Calu3 (cell line): ENCODE measurements around the gene HNRNPL. TPM values are rescaled to one million over a fixed set of nuclear protein-coding genes. Genes with fewer than 3 reads are reported as not detected.
A peak's percentile ranks its signal among the peaks of the same experiment; 100 is the strongest.
"Not testable (repeated sequence)": the region's sequence is repeated elsewhere in the genome, so short reads cannot be mapped to it uniquely, and the experiment has no call there.

Experiments
- BruUV-seq: library from RNA; stranded (reverse); fragments of 400-500 nt; replicated peaks from 2 replicates; lab custom pipeline; 2021; lab: Mats Ljungman, UMichigan
- CTCF ChIA-PET: fragments of 300-600 bp; sonication (Branson Sonifier 250); formaldehyde crosslinking; loops from one replicate; lab custom pipeline; 2022; ENCODE audit warnings: antibody characterized with exemption; lab: Charles Lee
- DNase-seq: peaks from one replicate; pipeline ENCODE4 v3.0.0; 2022
- H3K27ac Mint-ChIP-seq: one replicate; pipeline ENCODE4 v1.8.0; 2022; ENCODE audit warnings: mixed read lengths; ENCODE audit not compliant: unreplicated experiment
- H3K27me3 Mint-ChIP-seq: one replicate; pipeline ENCODE4 v1.8.0; 2022; ENCODE audit warnings: mixed read lengths; ENCODE audit not compliant: unreplicated experiment
- H3K36me3 Mint-ChIP-seq: one replicate; pipeline ENCODE4 v1.8.0; 2022; ENCODE audit warnings: mild to moderate bottlenecking, moderate library complexity, mixed read lengths; ENCODE audit not compliant: insufficient read depth, unreplicated experiment
- H3K4me1 Mint-ChIP-seq: one replicate; pipeline ENCODE4 v1.8.0; 2022; ENCODE audit warnings: mild to moderate bottlenecking, low read depth, mixed read lengths; ENCODE audit not compliant: unreplicated experiment
- H3K4me3 Mint-ChIP-seq: one replicate; pipeline ENCODE4 v1.8.0; 2022; ENCODE audit warnings: mild to moderate bottlenecking, low read depth, moderate library complexity, mixed read lengths; ENCODE audit not compliant: unreplicated experiment
- H3K9me3 Mint-ChIP-seq: one replicate; pipeline ENCODE4 v1.8.0; 2022; ENCODE audit warnings: low read depth, mixed read lengths; ENCODE audit not compliant: unreplicated experiment
- intact Hi-C: fragments of 100-400 bp; cut with micrococcal nuclease; formaldehyde crosslinking; loops from one replicate; pipeline ENCODE4 v1.10.0; 2022; ENCODE audit not compliant: unreplicated experiment
- total RNA-seq: library from RNA; stranded (reverse); gene quantifications from 2 replicates; pipeline ENCODE4 v1.2.3, GENCODE V29; 2022
- TF ChIP-seq, protein P1 (sequence below): fragments of 200-600 bp; IDR thresholded peaks from one replicate; pipeline ENCODE4 v1.8.0; 2022; ENCODE audit warnings: antibody characterized with exemption; ENCODE audit not compliant: unreplicated experiment

HNRNPL gene
- total RNA-seq, 1 experiment from 2014 or later, result 408 TPM

DNA sequence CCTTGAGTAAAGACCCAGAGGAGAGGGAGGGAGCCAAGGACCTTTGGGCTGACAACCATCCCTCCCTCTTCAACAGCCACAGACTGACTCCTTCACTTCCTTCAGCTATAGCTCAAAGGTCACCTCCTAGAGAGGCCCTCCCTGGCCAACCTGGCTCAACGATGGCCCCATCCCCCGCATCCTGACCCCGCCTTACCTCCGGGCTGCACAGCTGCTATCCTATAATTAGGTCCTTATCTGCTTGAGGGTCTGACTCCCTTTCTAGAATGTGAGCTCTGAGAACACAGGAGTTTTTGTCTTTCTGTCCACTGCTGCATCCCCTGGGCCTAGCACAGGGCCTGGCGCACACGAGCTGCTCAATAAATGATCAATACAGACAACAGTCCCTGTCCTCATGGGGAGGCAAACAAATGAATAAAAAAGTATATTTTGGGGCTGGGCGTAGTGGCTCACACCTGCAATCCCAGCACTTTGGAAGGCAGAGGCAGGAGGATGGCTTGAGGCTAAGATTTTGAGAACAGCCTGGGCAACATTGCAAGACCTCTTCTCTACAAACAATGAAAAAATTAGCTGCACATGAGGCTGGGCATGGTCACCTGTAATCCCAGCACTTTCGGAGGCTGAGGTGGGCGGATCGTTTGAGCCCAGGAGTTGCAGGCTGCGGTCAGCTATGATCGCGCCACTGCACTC, 30.4 kb downstream of the HNRNPL start:
- Mint-ChIP-seq H3K4me1 (peaks cover 26% of the 10 kb centered on the region), H3K27ac (peak overlapping the region; percentile 35), H3K4me3 (peak overlapping the region; percentile 17), H3K36me3 (peaks cover 64% of the 10 kb centered on the region), H3K9me3 (no peaks in the 10 kb centered on the region), H3K27me3 (no peaks in the 10 kb centered on the region)
- TF ChIP-seq, protein P1, sequence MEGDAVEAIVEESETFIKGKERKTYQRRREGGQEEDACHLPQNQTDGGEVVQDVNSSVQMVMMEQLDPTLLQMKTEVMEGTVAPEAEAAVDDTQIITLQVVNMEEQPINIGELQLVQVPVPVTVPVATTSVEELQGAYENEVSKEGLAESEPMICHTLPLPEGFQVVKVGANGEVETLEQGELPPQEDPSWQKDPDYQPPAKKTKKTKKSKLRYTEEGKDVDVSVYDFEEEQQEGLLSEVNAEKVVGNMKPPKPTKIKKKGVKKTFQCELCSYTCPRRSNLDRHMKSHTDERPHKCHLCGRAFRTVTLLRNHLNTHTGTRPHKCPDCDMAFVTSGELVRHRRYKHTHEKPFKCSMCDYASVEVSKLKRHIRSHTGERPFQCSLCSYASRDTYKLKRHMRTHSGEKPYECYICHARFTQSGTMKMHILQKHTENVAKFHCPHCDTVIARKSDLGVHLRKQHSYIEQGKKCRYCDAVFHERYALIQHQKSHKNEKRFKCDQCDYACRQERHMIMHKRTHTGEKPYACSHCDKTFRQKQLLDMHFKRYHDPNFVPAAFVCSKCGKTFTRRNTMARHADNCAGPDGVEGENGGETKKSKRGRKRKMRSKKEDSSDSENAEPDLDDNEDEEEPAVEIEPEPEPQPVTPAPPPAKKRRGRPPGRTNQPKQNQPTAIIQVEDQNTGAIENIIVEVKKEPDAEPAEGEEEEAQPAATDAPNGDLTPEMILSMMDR, result no peak
- CTCF ChIA-PET, result interaction anchor here (0.7 kb wide), 1 partner anchor 112 kb away, joined by 8 read pairs; the partner anchor contains the start of gene MRPS12
- peak; percentile 40 for DNase-seq
- intact Hi-C loops, result no loop called here
- no TSS peak for BruUV-seq

DNA sequence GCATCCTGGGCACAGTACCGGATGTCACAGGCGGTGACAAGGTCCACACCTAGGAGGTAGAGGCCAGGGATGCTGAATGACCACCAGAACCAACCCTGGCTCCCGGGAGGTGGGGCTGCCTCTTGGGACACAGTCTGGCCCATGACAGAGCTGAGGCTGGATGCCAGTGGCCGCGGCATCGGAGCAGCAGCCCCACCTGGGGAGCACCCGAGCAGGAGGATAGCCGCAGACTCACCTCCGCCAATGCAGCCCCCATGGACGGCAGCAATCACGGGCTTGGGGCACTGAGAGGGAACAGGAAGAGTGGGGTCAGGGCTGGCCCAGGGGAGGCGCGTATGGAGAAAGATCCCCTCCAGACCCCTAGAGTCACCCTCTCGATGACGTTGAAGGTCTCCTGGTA, 32.7 kb downstream of the HNRNPL start:
- CTCF ChIA-PET, result interaction anchor here (1.6 kb wide), 1 partner anchor 15 kb away, joined by 3 read pairs; the partner anchor contains the start of gene ECH1
- Mint-ChIP-seq H3K36me3 (peaks cover 76% of the 10 kb centered on the region), H3K27me3 (no peaks in the 10 kb centered on the region), H3K4me1 (peaks cover 40% of the 10 kb centered on the region), H3K27ac (peak overlapping the region; percentile 60), H3K4me3 (no peak overlapping the region), H3K9me3 (no peaks in the 10 kb centered on the region)
- DNase-seq, result no peak
- no TSS peak for BruUV-seq
- TF ChIP-seq, protein P1, result no peak
- intact Hi-C loops, result no loop called here

DNA sequence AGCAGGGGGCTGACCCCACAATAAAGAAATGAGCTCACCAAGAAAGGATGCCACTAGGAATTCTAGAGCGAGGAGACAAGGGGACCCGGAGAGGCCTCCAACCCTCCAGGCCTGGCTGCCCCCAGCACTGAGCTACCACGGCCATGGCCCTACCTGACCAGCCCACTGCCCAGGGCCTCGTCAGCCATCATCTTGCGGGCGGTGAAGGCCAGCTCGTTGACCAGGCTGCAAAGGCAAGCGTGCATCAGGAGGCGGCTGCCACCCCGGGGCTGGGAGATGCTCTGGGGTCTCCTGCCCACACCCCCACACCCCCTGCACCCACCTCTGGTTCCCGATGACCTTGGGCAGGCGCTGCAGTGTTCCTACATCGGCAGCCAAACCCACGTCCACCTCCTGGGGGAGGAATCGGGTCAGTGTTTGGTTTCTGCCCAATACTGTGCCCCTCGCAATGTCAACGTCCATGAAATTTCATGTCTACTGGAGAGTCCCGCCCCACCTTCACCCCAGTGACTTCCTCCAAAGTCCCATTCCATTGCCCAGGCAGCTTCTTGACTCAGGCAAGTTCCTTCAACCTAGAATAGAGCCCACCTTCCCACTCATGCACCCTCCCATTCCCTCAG, 33.5 kb downstream of the HNRNPL start:
- peaks cover 42% of the 10 kb centered on the region for H3K4me1 Mint-ChIP-seq
- H3K4me3 Mint-ChIP-seq, result no peak overlapping the region
- CTCF ChIA-PET, result interaction anchor here (1.6 kb wide), 1 partner anchor 16 kb away, joined by 3 read pairs; the partner anchor contains the start of gene ECH1
- no peaks in the 10 kb centered on the region for H3K9me3 Mint-ChIP-seq
- intact Hi-C loops, result no loop called here
- H3K27me3 Mint-ChIP-seq, result no peaks in the 10 kb centered on the region
- TF ChIP-seq, protein P1, result no peak
- peak overlapping the region; percentile 60 for H3K27ac Mint-ChIP-seq
- BruUV-seq, result no TSS peak
- peaks cover 82% of the 10 kb centered on the region for H3K36me3 Mint-ChIP-seq
- no peak for DNase-seq

DNA sequence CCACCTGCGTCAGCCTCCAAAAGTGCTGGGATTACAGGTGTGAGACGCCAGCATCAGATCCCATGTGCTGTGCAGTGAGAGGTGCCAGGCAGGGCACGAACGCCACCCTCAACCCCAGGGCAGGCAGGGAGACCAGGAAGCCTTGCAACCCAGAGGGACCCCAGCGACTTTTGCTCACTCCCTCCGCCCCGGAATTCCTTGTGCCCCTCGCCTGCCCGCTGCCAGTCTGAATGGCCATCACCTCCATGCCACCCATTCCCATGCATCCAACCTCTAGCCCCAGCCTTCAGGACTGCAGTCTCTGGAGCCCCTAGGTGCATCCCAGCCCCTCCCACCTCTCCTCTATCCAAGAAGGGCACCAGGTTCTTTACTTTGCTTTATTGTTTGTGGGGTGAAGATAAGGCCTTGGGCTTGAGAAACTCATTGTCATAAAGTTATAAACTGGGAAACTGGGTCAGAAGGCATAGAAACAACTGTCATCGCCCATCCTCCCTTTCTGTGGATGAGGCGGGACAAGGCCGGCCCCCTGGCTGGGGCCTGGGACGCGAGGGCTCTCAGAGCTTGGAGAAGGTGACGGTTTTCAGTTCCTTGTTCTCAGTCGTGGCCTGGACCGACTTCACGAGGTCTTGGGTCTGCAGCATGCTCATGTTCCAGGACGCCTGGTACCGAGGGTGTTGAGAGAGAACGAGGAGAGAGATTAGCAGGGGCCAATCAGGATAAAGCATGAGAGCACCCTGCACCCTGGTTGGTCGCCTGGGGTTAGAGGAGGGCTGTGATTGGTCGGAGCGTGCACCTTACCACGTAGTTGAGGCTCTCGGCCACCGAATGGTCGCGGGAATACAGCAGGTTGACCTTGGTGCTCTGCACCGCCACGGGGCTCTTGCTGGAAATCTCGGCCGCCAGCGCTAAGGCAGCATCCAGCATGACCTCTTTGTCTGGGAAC, 34.5 kb downstream of the HNRNPL start:
- peaks cover 81% of the 10 kb centered on the region for H3K36me3 Mint-ChIP-seq
- H3K4me3 Mint-ChIP-seq, result no peak overlapping the region
- CTCF ChIA-PET, result no interaction called here
- no peaks in the 10 kb centered on the region for H3K27me3 Mint-ChIP-seq
- TSS peak; percentile 0 for BruUV-seq
- H3K9me3 Mint-ChIP-seq, result no peaks in the 10 kb centered on the region
- no peak for DNase-seq
- TF ChIP-seq, protein P1, result no peak
- intact Hi-C loops, result no loop called here
- H3K4me1 Mint-ChIP-seq, result peaks cover 35% of the 10 kb centered on the region
- peak overlapping the region; percentile 31 for H3K27ac Mint-ChIP-seq

DNA sequence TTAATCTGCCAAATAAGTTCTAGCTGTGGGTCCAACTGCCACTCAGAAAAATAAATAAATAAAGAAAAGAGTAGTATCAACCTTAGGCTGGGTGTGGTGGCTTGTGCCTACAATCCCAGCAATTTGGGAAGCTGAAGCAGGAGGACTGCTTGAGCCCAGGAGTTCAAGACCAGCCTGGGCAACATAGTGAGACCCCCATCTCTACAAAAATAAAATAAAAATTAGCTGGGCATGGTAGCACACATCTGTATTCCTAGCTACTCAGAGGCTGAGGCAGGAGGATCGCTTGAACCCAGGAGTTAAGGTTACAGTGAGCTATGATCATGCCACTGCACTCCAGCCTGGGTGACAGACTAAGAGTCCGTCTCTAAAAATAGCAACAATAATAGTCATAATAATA, 35.9 kb downstream of the HNRNPL start:
- H3K4me3 Mint-ChIP-seq, DNase-seq, H3K27ac Mint-ChIP-seq, H3K9me3 Mint-ChIP-seq, H3K27me3 Mint-ChIP-seq: not testable (repeated sequence)
- TSS peak; percentile 80 for BruUV-seq
- CTCF ChIA-PET, result interaction anchor here (0.6 to 0.7 kb wide), 3 partner anchors 66 to 195 kb away, joined by 3 to 5 read pairs (median 3); partner anchors contain the start of gene EIF3K
- Mint-ChIP-seq H3K4me1 (peaks cover 31% of the 10 kb centered on the region), H3K36me3 (peaks cover 81% of the 10 kb centered on the region)
- intact Hi-C loops, result loop anchor here (5.0 kb wide), 1 partner anchor 82 kb away; no protein-coding TSS in a partner anchor
